ENCODE results near the gene PIP5K1B.

PIP5K1B gene

DNA sequence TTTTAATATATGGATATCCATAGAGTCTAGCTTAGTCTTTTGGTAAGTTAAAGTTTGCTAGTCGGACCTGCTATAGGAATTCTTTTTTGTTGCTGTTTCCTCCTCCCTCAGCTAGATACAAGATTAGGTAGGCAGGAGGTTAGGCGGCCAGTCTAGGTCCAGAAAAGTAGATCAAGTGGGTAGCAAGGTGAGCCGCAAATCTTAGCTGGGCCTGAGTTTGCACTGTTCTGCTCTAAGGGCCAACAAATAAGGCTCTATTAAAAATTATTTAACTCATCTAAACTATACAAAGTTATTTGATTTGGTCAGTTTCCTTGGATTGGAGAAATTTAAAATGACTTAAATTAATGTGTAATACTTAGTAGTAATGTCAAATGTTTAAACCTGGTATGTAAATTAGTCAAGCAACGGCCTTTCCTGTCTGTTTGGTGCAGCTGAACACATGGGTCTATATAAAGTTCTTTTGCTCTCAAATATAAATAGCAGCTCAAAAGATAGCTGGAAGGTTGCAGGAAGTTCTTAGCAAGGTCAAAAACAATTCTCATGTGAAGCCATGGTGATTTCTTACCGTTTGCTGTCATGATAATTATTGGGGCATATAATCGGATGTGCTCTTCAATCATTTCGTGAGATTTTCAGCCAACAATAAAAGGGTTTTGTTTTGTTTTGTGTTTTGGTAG is 236.9 kb downstream of the PIP5K1B start:
- TF ChIP-seq, protein P1, sequence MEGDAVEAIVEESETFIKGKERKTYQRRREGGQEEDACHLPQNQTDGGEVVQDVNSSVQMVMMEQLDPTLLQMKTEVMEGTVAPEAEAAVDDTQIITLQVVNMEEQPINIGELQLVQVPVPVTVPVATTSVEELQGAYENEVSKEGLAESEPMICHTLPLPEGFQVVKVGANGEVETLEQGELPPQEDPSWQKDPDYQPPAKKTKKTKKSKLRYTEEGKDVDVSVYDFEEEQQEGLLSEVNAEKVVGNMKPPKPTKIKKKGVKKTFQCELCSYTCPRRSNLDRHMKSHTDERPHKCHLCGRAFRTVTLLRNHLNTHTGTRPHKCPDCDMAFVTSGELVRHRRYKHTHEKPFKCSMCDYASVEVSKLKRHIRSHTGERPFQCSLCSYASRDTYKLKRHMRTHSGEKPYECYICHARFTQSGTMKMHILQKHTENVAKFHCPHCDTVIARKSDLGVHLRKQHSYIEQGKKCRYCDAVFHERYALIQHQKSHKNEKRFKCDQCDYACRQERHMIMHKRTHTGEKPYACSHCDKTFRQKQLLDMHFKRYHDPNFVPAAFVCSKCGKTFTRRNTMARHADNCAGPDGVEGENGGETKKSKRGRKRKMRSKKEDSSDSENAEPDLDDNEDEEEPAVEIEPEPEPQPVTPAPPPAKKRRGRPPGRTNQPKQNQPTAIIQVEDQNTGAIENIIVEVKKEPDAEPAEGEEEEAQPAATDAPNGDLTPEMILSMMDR (IDR thresholded peaks at IDR 0.05): no peak
- Histone ChIP-seq H3K27me3 (ENCODE audit: control insufficient read depth, insufficient read depth, low read length) (no peaks in the 10 kb centered on the region), H3K27ac (no peak overlapping the region)

DNA sequence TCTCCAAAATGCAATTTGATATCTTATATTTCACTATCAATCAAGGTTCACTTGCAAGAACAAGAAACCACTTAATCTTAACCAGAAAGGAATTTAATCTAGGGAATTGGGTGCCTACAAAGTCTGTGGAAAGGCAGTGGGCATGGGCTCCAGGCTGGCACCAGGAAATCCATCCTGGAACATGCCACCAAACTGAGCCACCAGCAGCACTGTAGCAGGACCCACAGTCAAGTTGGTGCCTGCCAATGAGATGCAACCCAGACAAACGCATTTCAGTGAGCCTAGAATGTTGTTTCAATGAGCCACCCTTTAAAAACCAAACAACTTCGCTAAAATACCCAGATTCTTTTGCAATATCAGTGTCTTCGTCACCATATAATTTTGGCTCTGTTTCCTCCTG is 237.8 kb downstream of the PIP5K1B start:
- Histone ChIP-seq H3K4me3 (ENCODE audit: low read depth, low read length) (no peak overlapping the region), H3K4me2 (ENCODE audit: low read length) (no peak overlapping the region), H3K27ac (no peak overlapping the region), H2AFZ (no peak overlapping the region), H3K36me3 (ENCODE audit: control insufficient read depth, insufficient read depth, low read length) (no peaks in the 10 kb centered on the region), H3K79me2 (no peaks in the 10 kb centered on the region), H3K27me3 (ENCODE audit: control insufficient read depth, insufficient read depth, low read length) (no peaks in the 10 kb centered on the region), H3K9ac (no peak overlapping the region), H3K4me1 (no peaks in the 10 kb centered on the region), H3K9me3 (ENCODE audit: control insufficient read depth, low read length) (no peaks in the 10 kb centered on the region)
- TF ChIP-seq, protein P1 (IDR thresholded peaks at IDR 0.05): no peak

More for the DNA sequence above, 236.9 kb downstream of the PIP5K1B start:
- Histone ChIP-seq H3K36me3 (ENCODE audit: control insufficient read depth, insufficient read depth, low read length) (no peaks in the 10 kb centered on the region), H3K9ac (no peak overlapping the region), H2AFZ (no peak overlapping the region), H3K9me3 (ENCODE audit: control insufficient read depth, low read length) (no peaks in the 10 kb centered on the region), H3K4me3 (ENCODE audit: low read depth, low read length) (no peak overlapping the region), H3K79me2 (no peaks in the 10 kb centered on the region), H3K4me2 (ENCODE audit: low read length) (no peak overlapping the region), H3K4me1 (no peaks in the 10 kb centered on the region)

DNA sequence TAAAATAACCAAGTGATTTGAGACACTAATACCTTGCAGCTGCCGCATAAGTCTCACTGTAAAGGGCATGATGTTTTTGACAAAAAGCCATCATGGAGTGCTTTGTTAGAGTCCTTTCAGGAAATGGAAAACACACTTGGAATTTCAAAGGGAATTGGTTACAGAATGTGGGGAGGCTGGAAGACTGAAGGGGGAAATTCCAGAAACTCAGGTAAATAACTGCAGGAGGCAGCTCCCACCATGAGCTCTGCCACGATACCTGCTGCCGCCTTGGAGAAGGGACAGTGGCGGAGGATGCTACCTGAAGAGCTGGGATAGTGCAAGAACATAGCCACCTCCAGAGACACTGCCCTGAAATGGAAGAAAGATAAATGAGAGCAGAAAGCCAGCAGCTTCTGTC is 242.0 kb downstream of the PIP5K1B start:
- TF ChIP-seq, protein P1 (IDR thresholded peaks at IDR 0.05): no peak
- Histone ChIP-seq H3K4me2 (ENCODE audit: low read length) (no peak overlapping the region), H3K27me3 (ENCODE audit: control insufficient read depth, insufficient read depth, low read length) (no peaks in the 10 kb centered on the region), H3K27ac (no peak overlapping the region), H3K4me1 (no peaks in the 10 kb centered on the region), H3K4me3 (ENCODE audit: low read depth, low read length) (no peak overlapping the region), H3K79me2 (no peaks in the 10 kb centered on the region), H3K9me3 (ENCODE audit: control insufficient read depth, low read length) (no peaks in the 10 kb centered on the region), H3K9ac (no peak overlapping the region), H2AFZ (no peak overlapping the region), H3K36me3 (ENCODE audit: control insufficient read depth, insufficient read depth, low read length) (no peaks in the 10 kb centered on the region)

DNA sequence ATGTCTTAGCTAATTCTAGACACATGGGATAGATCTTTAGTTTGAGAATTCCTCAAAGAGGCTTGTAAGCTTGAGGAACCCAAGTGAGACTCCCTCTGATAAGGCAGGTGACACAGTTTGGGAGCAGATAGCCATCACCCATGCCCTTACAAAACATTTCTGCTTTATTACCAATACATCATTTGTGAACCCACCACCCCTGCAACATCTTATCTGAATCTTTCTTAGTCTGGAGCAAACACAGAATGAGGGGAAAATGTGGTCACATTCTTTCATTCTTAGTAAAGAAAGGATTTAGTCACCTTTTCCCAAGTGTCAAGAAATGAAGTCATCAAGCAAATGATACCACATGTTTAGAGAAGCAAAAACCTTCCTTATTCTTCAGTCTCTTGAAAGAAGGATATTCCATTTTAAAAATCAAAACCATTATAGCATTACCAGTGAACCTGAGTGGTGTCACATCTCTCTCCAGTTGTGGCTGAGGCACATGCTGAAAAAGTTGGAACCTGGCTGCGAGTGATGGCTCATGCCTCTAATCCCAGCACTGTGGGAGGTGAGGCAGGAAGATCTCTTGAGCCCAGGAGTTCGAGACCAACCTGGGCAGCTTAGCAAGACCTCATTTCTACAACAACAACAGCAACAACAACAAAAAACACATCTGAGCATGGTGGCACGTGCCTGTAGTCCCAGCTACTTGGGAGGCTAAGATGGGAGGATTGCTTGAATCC is 243.0 kb downstream of the PIP5K1B start:
- TF ChIP-seq, protein P1 (IDR thresholded peaks at IDR 0.05): no peak

More for the DNA sequence above, 243.0 kb downstream of the PIP5K1B start:
- Histone ChIP-seq H2AFZ (no peak overlapping the region), H3K36me3 (ENCODE audit: control insufficient read depth, insufficient read depth, low read length) (no peaks in the 10 kb centered on the region), H3K79me2 (no peaks in the 10 kb centered on the region), H3K27me3 (ENCODE audit: control insufficient read depth, insufficient read depth, low read length) (no peaks in the 10 kb centered on the region), H3K9me3 (ENCODE audit: control insufficient read depth, low read length) (no peaks in the 10 kb centered on the region), H3K4me3 (ENCODE audit: low read depth, low read length) (no peak overlapping the region), H3K9ac (no peak overlapping the region), H3K27ac (no peak overlapping the region), H3K4me1 (no peaks in the 10 kb centered on the region), H3K4me2 (ENCODE audit: low read length) (no peak overlapping the region)
